Calu3 (cell line): ENCODE data around the gene TUFM. TPM values are rescaled to one million over a fixed set of nuclear protein-coding genes. Genes with fewer than 3 reads are reported as not detected.

Experiments used
- BruUV-seq: library from RNA; stranded (reverse); fragments of 400-500 nt; replicated peaks from 2 replicates; lab custom pipeline; 2021; lab: Mats Ljungman, UMichigan
- CTCF ChIA-PET: fragments of 300-600 bp; sonication (Branson Sonifier 250); formaldehyde crosslinking; loops from one replicate; lab custom pipeline; 2022; ENCODE audit warnings: antibody characterized with exemption; lab: Charles Lee
- DNase-seq: peaks from one replicate; pipeline ENCODE4 v3.0.0; 2022
- H3K27ac Mint-ChIP-seq: one replicate; pipeline ENCODE4 v1.8.0; 2022; ENCODE audit warnings: mixed read lengths; ENCODE audit not compliant: unreplicated experiment
- H3K27me3 Mint-ChIP-seq: one replicate; pipeline ENCODE4 v1.8.0; 2022; ENCODE audit warnings: mixed read lengths; ENCODE audit not compliant: unreplicated experiment
- H3K36me3 Mint-ChIP-seq: one replicate; pipeline ENCODE4 v1.8.0; 2022; ENCODE audit warnings: mild to moderate bottlenecking, moderate library complexity, mixed read lengths; ENCODE audit not compliant: insufficient read depth, unreplicated experiment
- H3K4me1 Mint-ChIP-seq: one replicate; pipeline ENCODE4 v1.8.0; 2022; ENCODE audit warnings: mild to moderate bottlenecking, low read depth, mixed read lengths; ENCODE audit not compliant: unreplicated experiment
- H3K4me3 Mint-ChIP-seq: one replicate; pipeline ENCODE4 v1.8.0; 2022; ENCODE audit warnings: mild to moderate bottlenecking, low read depth, moderate library complexity, mixed read lengths; ENCODE audit not compliant: unreplicated experiment
- H3K9me3 Mint-ChIP-seq: one replicate; pipeline ENCODE4 v1.8.0; 2022; ENCODE audit warnings: low read depth, mixed read lengths; ENCODE audit not compliant: unreplicated experiment
- CTCF ChIP-seq: fragments of 200-600 bp; IDR thresholded peaks from one replicate; pipeline ENCODE4 v1.8.0; 2022; ENCODE audit warnings: antibody characterized with exemption; ENCODE audit not compliant: unreplicated experiment
- intact Hi-C: fragments of 100-400 bp; cut with micrococcal nuclease; formaldehyde crosslinking; loops from one replicate; pipeline ENCODE4 v1.10.0; 2022; ENCODE audit not compliant: unreplicated experiment
- total RNA-seq: library from RNA; stranded (reverse); gene quantifications from 2 replicates; pipeline ENCODE4 v1.2.3, GENCODE V29; 2022

Gene TUFM
- total RNA-seq, 1 experiment from 2014 or later, result 273 TPM

GRCh38 chr16:28834873-28835863 lies 11.0 kb downstream of the TUFM start:
- Mint-ChIP-seq H3K27ac (peak overlapping the region; percentile 21), H3K4me1 (peaks cover 20% of the 10 kb centered on the region), H3K4me3 (peak overlapping the region; percentile 10), H3K27me3 (no peaks in the 10 kb centered on the region), H3K9me3 (no peaks in the 10 kb centered on the region), H3K36me3 (peaks cover 95% of the 10 kb centered on the region)
- no peak for TF ChIP-seq CTCF
- CTCF ChIA-PET, result interaction anchor here (0.5 kb wide), 1 partner anchor 46 kb away, joined by 3 read pairs; no protein-coding TSS in a partner anchor
- DNase-seq, result no peak
- no TSS peak for BruUV-seq
- intact Hi-C loops, result no loop called here

DNA sequence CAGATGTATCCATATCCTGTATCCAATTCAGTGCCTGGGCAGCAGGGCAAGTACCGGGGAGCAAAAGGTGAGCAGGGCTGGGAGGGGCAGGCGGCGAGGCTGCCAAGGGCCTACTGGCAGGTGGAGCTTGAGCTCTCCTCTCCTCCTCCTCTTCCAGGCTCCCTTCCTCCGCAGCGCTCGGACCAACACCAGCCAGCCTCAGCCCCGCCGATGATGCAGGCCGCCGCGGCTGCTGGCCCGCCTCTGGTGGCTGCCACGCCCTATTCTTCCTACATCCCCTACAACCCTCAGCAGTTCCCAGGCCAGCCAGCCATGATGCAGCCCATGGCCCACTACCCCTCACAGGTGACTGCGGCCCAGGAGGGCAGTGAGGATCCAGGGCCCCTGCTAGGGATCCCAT lies 11.8 kb downstream of the TUFM start:
- Mint-ChIP-seq H3K36me3 (peaks cover 97% of the 10 kb centered on the region), H3K9me3 (no peaks in the 10 kb centered on the region), H3K4me1 (peaks cover 20% of the 10 kb centered on the region), H3K27ac (peak overlapping the region; percentile 21), H3K27me3 (no peaks in the 10 kb centered on the region), H3K4me3 (peak overlapping the region; percentile 10)
- BruUV-seq, result no TSS peak
- intact Hi-C loops, result no loop called here
- no peak for TF ChIP-seq CTCF
- CTCF ChIA-PET, result no interaction called here
- DNase-seq, result no peak

DNA sequence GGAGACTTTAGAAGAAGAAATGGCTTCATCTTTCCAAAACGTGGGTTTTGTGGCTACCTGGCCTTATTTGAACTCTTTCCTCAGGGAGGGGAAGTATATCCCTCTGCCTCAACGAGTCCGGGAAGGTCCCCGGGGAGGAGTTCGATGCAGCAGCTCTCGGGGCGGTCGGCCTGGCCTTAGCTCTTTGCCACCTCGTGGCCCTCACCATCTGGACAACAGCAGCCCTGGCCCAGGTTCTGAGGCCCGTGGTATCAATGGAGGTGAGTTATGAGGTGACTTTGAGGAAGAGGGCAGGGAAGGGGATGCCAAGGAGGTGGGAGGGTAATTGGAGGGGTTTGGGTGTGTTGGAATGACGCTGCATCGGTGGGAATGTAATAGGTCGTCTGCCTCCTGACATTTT lies 15.6 kb downstream of the TUFM start:
- H3K4me3 Mint-ChIP-seq, result no peak overlapping the region
- CTCF ChIA-PET, result no interaction called here
- H3K36me3 Mint-ChIP-seq, result peaks cover 97% of the 10 kb centered on the region
- intact Hi-C loops, result no loop called here
- BruUV-seq, result no TSS peak
- H3K9me3 Mint-ChIP-seq, result no peaks in the 10 kb centered on the region
- no peak for DNase-seq
- no peak for TF ChIP-seq CTCF
- H3K27ac Mint-ChIP-seq, result no peak overlapping the region
- H3K27me3 Mint-ChIP-seq, result no peaks in the 10 kb centered on the region
- H3K4me1 Mint-ChIP-seq, result peaks cover 35% of the 10 kb centered on the region

- Mint-ChIP-seq H3K4me3 (no peak overlapping the region), H3K27me3 (no peaks in the 10 kb centered on the region), H3K36me3 (peaks cover 97% of the 10 kb centered on the region), H3K27ac (no peak overlapping the region), H3K9me3 (no peaks in the 10 kb centered on the region), H3K4me1 (peaks cover 42% of the 10 kb centered on the region)
- DNase-seq, result no peak
- no TSS peak for BruUV-seq
- intact Hi-C loops, result no loop called here
- CTCF ChIA-PET, result no interaction called here
- no peak for TF ChIP-seq CTCF
These were observed 16.4 kb downstream of the TUFM start for GRCh38 chr16:28829747-28830146.
